H9 (cell line): Measurements from ENCODE around the gene ZNHIT3. TPM values are rescaled to one million over a fixed set of nuclear protein-coding genes. Genes with fewer than 3 reads are reported as not detected.
"Not testable (repeated sequence)": the region's sequence is repeated elsewhere in the genome, so short reads cannot be mapped to it uniquely, and the experiment has no call there.

Source experiments
- DNase-seq: peaks from one replicate; pipeline ENCODE4 v3.0.0-alpha.2; 2017
- H2AFZ ChIP-seq: one replicate; pipeline ENCODE4 v1.6.1; 2013; ENCODE audit warnings: mild to moderate bottlenecking, low read length, control low read depth, moderate library complexity
- H2AK5ac ChIP-seq: 2 replicates; pipeline ENCODE4 v1.6.1; 2013; ENCODE audit warnings: low read length, control low read depth, mixed read lengths; ENCODE audit not compliant: insufficient read length
- H2BK120ac ChIP-seq: one replicate; pipeline ENCODE4 v1.6.1; 2013; ENCODE audit warnings: low read depth, mild to moderate bottlenecking, low read length, control low read depth, inconsistent platforms; ENCODE audit not compliant: poor library complexity, severe bottlenecking
- H2BK12ac ChIP-seq: 2 replicates; pipeline ENCODE4 v1.6.1; 2013; ENCODE audit warnings: low read length, control low read depth, mixed read lengths, low read depth; ENCODE audit not compliant: insufficient read length
- H2BK15ac ChIP-seq: 2 replicates; pipeline ENCODE4 v1.6.1; 2013; ENCODE audit warnings: low read depth, low read length, control low read depth
- H2BK20ac ChIP-seq: one replicate; pipeline ENCODE4 v1.6.1; 2013; ENCODE audit warnings: low read depth, mild to moderate bottlenecking, low read length, control low read depth, inconsistent platforms; ENCODE audit not compliant: poor library complexity, severe bottlenecking
- H2BK5ac ChIP-seq: 2 replicates; pipeline ENCODE4 v1.6.1; 2013; ENCODE audit warnings: low read length, control low read depth, mixed read lengths; ENCODE audit not compliant: insufficient read length
- H3K14ac ChIP-seq: 2 replicates; pipeline ENCODE4 v1.6.1; 2013; ENCODE audit warnings: low read length, control low read depth; ENCODE audit not compliant: insufficient read depth
- H3K18ac ChIP-seq: 2 replicates; pipeline ENCODE4 v1.6.1; 2013; ENCODE audit warnings: low read depth, mild to moderate bottlenecking, mixed read lengths, low read length, control low read depth; ENCODE audit not compliant: insufficient read length
- H3K23ac ChIP-seq: 2 replicates; pipeline ENCODE4 v1.6.1; 2013; ENCODE audit warnings: low read length, control low read depth, mixed read lengths, low read depth; ENCODE audit not compliant: insufficient read length
- H3K23me2 ChIP-seq: 2 replicates; pipeline ENCODE4 v1.6.1; 2013; ENCODE audit warnings: low read depth, mild to moderate bottlenecking, mixed read lengths, low read length, control low read depth; ENCODE audit not compliant: insufficient read length, poor library complexity, severe bottlenecking
- H3K27ac ChIP-seq: 2 replicates; pipeline ENCODE4 v1.5.1; 2013; ENCODE audit warnings: low read length, control low read depth, mixed read lengths, low read depth; ENCODE audit not compliant: insufficient read length
- H3K27me3 ChIP-seq: 2 replicates; pipeline ENCODE4 v1.6.1; 2013; ENCODE audit warnings: low read length, control low read depth, inconsistent platforms; ENCODE audit not compliant: insufficient read depth
- H3K4ac ChIP-seq: 2 replicates; pipeline ENCODE4 v1.6.1; 2013; ENCODE audit warnings: low read depth, mild to moderate bottlenecking, control low read depth, inconsistent platforms, low read length, moderate library complexity
- H3K4me1 ChIP-seq: 2 replicates; pipeline ENCODE4 v1.6.1; 2013; ENCODE audit warnings: low read length, control low read depth, inconsistent platforms; ENCODE audit not compliant: insufficient read depth
- H3K4me2 ChIP-seq: 2 replicates; pipeline ENCODE4 v1.6.1; 2013; ENCODE audit warnings: low read length, control low read depth, mixed read lengths; ENCODE audit not compliant: insufficient read length, insufficient read depth
- H3K56ac ChIP-seq: 2 replicates; pipeline ENCODE4 v1.6.1; 2013; ENCODE audit warnings: low read depth, mild to moderate bottlenecking, mixed read lengths, low read length, control low read depth; ENCODE audit not compliant: insufficient read length
- H3K79me1 ChIP-seq: 2 replicates; pipeline ENCODE4 v1.6.1; 2013; ENCODE audit warnings: low read depth, mild to moderate bottlenecking, moderate library complexity, low read length, control low read depth, inconsistent platforms; ENCODE audit not compliant: insufficient read depth, poor library complexity, severe bottlenecking
- H3K79me2 ChIP-seq: 2 replicates; pipeline ENCODE4 v1.6.1; 2013; ENCODE audit warnings: low read length, control low read depth, inconsistent platforms; ENCODE audit not compliant: insufficient read depth
- H3K9ac ChIP-seq: 2 replicates; pipeline ENCODE4 v1.6.1; 2013; ENCODE audit warnings: low read length, control low read depth, mixed read lengths; ENCODE audit not compliant: insufficient read length; ENCODE audit errors: extremely low read depth
- H3K9me3 ChIP-seq: one replicate; pipeline ENCODE4 v1.6.1; 2013; ENCODE audit warnings: low read depth, low read length, inconsistent platforms; ENCODE audit not compliant: control insufficient read depth
- H3T11ph ChIP-seq: one replicate; pipeline ENCODE4 v1.6.1; 2013; ENCODE audit warnings: mild to moderate bottlenecking, low read length, control low read depth, inconsistent platforms
- H4K20me1 ChIP-seq: one replicate; pipeline ENCODE4 v1.6.1; 2013; ENCODE audit not compliant: control insufficient read depth, insufficient read length, insufficient read depth
- H4K5ac ChIP-seq: 2 replicates; pipeline ENCODE4 v1.6.1; 2013; ENCODE audit warnings: low read depth, mild to moderate bottlenecking, mixed read lengths, low read length, control low read depth; ENCODE audit not compliant: insufficient read length
- H4K8ac ChIP-seq: replicated peaks from 2 replicates; pipeline ENCODE4 v1.6.1; 2013; ENCODE audit warnings: low read length, control low read depth, mixed read lengths, low read depth; ENCODE audit not compliant: insufficient read length
- H4K91ac ChIP-seq: 2 replicates; pipeline ENCODE4 v1.6.1; 2013; ENCODE audit warnings: low read depth, mild to moderate bottlenecking, moderate library complexity, mixed read lengths, low read length, control low read depth; ENCODE audit not compliant: insufficient read length
- H3K27ac Mint-ChIP-seq, 3 experiments: 2 replicates in 2 of 3; 3 replicates in 1 of 3; pipeline ENCODE4 v1.8.0; 2020 to 2021; ENCODE audit warnings: mixed read lengths in 3 of 3, mild to moderate bottlenecking in 1 of 3, moderate library complexity in 1 of 3
- H3K27me3 Mint-ChIP-seq: 2 replicates; pipeline ENCODE4 v1.8.0; 2021; ENCODE audit warnings: low read depth, mild to moderate bottlenecking, moderate library complexity, mixed read lengths
- H3K36me3 Mint-ChIP-seq, 3 experiments: 2 replicates in 2 of 3; 3 replicates in 1 of 3; pipeline ENCODE4 v1.8.0; 2020 to 2021; ENCODE audit warnings: low read depth in 3 of 3, mixed read lengths in 3 of 3; ENCODE audit not compliant: insufficient read depth in 1 of 3
- H3K4me1 Mint-ChIP-seq, 2 experiments: 2 replicates each; pipeline ENCODE4 v1.8.0; 2020; ENCODE audit warnings: mixed read lengths in 2 of 2
- H3K4me3 Mint-ChIP-seq, 2 experiments: 2 replicates in 1 of 2; 3 replicates in 1 of 2; pipeline ENCODE4 v1.8.0; 2020 to 2021; ENCODE audit warnings: mild to moderate bottlenecking in 2 of 2, mixed read lengths in 2 of 2, moderate library complexity in 1 of 2
- H3K9me3 Mint-ChIP-seq, 2 experiments: 2 replicates in 1 of 2; 3 replicates in 1 of 2; pipeline ENCODE4 v1.8.0; 2020; ENCODE audit warnings: mild to moderate bottlenecking in 2 of 2, mixed read lengths in 2 of 2, moderate library complexity in 1 of 2
- CTCF ChIP-seq: fragments of 200-600 bp; sonication (generic); conservative IDR thresholded peaks from 3 replicates; pipeline ENCODE4 v1.8.0; 2021; ENCODE audit warnings: antibody characterized with exemption, mild to moderate bottlenecking
- WGBS: extraction: QIAGEN DNeasy Blood & Tissue Kit; methylation state at CpG from one replicate; pipeline ENCODE4 v1.1.7; 2013; ENCODE audit warnings: missing lambda C conversion rate, low lambda C conversion rate, mixed read lengths; ENCODE audit not compliant: insufficient read length; ENCODE audit errors: extremely low coverage; 5-methylcytosine and 5-hydroxymethylcytosine counted together
- total RNA-seq: library from RNA; stranded (reverse); gene quantifications from 2 replicates; pipeline ENCODE4 v1.2.1, GENCODE V29; 2021

ZNHIT3 gene
- total RNA-seq, 1 experiment from 2014 or later: 64.7 TPM

- H2AK5ac ChIP-seq: no peak overlapping the region
- H4K91ac ChIP-seq: no peak overlapping the region
- TF ChIP-seq CTCF: no peak
- no peak overlapping the region for H3K4ac ChIP-seq
- Mint-ChIP-seq H3K4me3 (no peak overlapping the region), H3K27ac (no peak overlapping the region; a peak in 1 of 7 replicates), H3K36me3 (no peaks in the 10 kb centered on the region), H3K27me3 (peaks cover 6% of the 10 kb centered on the region), H3K4me1 (no peaks in the 10 kb centered on the region), H3K9me3 (no peaks in the 10 kb centered on the region)
- no peak overlapping the region for H3T11ph ChIP-seq
- no peak overlapping the region for H2BK5ac ChIP-seq
- H4K8ac ChIP-seq: no peak overlapping the region
- DNase-seq: no peak
- H2BK120ac ChIP-seq: no peak overlapping the region
- H3K9me3 ChIP-seq: no peaks in the 10 kb centered on the region
- no peak overlapping the region for H3K9ac ChIP-seq
- no peak overlapping the region for H2BK20ac ChIP-seq
- no peak overlapping the region for H3K4me2 ChIP-seq
- WGBS: no CpG with 5 or more reads among the region's 6 CpGs
- H3K18ac ChIP-seq: no peak overlapping the region
- H3K27me3 ChIP-seq: no peaks in the 10 kb centered on the region
- no peak overlapping the region for H4K5ac ChIP-seq
- no peak overlapping the region for H2BK12ac ChIP-seq
- H3K56ac ChIP-seq: no peak overlapping the region
- H3K14ac ChIP-seq: no peak overlapping the region
- no peaks in the 10 kb centered on the region for H3K4me1 ChIP-seq
- no peak overlapping the region for H2AFZ ChIP-seq
- H3K23me2 ChIP-seq: no peaks in the 10 kb centered on the region
- H3K27ac ChIP-seq: no peak overlapping the region
- H4K20me1 ChIP-seq: no peaks in the 10 kb centered on the region
- H2BK15ac ChIP-seq: no peak overlapping the region
- H3K79me1 ChIP-seq: no peaks in the 10 kb centered on the region
- no peaks in the 10 kb centered on the region for H3K79me2 ChIP-seq
- H3K23ac ChIP-seq: no peak overlapping the region
These were observed 42.7 kb upstream of the ZNHIT3 start for GRCh38 chr17:36443777-36444176.

GRCh38 chr17:36449997-36450396 lies 36.5 kb upstream of the ZNHIT3 start:
- H3K4me1 ChIP-seq, H3K4me1 Mint-ChIP-seq, H3K23me2 ChIP-seq, H3K9ac ChIP-seq, H2AK5ac ChIP-seq, H2AFZ ChIP-seq, H3K27me3 Mint-ChIP-seq, H4K91ac ChIP-seq, H3K9me3 Mint-ChIP-seq, H2BK120ac ChIP-seq, H2BK15ac ChIP-seq, H3K27ac Mint-ChIP-seq, H3K56ac ChIP-seq, H3K27ac ChIP-seq, H3K27me3 ChIP-seq, H3K9me3 ChIP-seq, H3T11ph ChIP-seq, H3K36me3 Mint-ChIP-seq, H2BK12ac ChIP-seq, H3K4me2 ChIP-seq, H3K23ac ChIP-seq, H3K14ac ChIP-seq, H4K5ac ChIP-seq, H3K4me3 Mint-ChIP-seq, H2BK20ac ChIP-seq, H3K79me2 ChIP-seq, H4K8ac ChIP-seq, H2BK5ac ChIP-seq, H3K4ac ChIP-seq, H4K20me1 ChIP-seq, H3K18ac ChIP-seq, DNase-seq, H3K79me1 ChIP-seq: not testable (repeated sequence)
- no CpG with 5 or more reads among the region's 15 CpGs for WGBS
